GM21367 (cell line): ENCODE measurements around the gene DNAJC11.

Experiments used
- ATAC-seq: cut with Tn5 transposase; IDR thresholded peaks from one replicate; pipeline ENCODE4 v1.9.1; 2021; ENCODE audit not compliant: unreplicated experiment

Gene DNAJC11

DNA sequence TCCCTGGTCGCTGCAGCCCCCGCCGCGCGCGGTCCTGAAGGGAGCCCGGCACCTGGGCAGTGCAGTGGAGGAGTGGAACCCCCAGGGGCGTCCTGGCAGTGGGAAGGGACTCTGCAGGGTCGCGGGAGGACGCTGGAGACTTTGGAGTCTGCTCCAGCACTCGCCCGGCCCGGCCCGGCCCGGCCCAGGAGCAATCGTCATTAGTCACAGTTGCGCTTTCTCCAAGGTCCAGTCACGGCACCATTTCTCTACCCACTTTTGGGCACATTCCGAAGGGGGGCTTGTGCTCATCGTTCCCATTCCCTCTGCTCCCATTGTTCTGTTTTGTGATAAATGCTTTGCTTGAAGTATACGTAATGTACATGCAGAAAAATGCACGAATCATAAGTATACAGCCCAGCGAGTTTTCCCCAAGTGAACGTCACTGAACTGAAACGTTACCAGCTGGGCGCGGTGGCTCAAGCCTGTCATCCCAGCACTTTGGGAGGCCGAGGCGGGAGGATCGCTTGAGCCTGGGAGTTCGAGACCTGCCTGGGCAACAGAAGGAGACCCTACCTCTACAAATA lies 75.9 kb downstream of the DNAJC11 start:
- ATAC-seq: peak; percentile 34

DNA sequence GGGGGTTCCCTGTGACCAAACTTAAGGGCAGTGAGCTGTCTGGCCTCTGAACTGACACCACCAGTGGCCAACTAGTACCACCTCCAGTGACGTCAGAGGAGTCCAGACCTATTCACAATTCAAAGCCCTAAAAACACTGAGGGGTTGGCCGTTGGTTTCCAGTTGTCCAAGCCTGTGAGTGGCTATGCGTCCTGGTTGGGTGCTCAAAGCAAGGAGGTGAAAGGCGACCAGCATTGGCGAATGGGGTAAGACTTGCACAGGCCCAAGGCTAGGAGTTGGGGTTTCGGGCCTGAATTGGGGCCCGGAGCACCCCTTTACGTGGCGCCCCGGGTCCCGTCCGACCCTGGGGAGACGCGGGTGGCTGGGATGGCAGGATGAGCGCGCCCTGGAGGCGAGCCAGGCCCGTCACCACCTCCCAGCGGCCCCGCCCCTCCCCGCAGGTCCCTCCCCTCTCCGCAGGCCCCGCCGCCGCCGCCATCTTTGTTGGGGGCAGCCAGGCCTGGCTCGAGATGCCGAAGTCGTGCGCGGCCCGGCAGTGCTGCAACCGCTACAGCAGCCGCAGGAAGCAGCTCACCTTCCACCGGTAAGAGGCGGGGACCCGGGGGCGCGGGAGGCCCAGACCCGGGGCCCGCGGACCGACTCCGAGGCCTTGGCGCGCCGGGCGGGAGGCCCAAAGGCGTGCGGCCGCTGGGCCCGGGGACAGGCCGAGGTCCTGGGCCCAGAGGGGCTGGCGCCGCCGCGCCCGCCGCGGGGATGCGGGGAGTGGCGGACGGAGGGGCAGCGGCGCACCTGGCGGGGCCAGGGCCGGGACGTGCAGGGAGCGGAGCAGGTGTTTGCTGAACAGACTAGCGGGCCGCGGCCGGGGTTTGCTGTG lies 76.7 kb downstream of the DNAJC11 start, which contains the start of gene THAP3:
Gene THAP3, plus strand, starts transcription at position 159 of the 874 bp plus-strand sequence. Its CDS starts 351 bp downstream, at position 510.
- peak; percentile 75 for ATAC-seq

DNA sequence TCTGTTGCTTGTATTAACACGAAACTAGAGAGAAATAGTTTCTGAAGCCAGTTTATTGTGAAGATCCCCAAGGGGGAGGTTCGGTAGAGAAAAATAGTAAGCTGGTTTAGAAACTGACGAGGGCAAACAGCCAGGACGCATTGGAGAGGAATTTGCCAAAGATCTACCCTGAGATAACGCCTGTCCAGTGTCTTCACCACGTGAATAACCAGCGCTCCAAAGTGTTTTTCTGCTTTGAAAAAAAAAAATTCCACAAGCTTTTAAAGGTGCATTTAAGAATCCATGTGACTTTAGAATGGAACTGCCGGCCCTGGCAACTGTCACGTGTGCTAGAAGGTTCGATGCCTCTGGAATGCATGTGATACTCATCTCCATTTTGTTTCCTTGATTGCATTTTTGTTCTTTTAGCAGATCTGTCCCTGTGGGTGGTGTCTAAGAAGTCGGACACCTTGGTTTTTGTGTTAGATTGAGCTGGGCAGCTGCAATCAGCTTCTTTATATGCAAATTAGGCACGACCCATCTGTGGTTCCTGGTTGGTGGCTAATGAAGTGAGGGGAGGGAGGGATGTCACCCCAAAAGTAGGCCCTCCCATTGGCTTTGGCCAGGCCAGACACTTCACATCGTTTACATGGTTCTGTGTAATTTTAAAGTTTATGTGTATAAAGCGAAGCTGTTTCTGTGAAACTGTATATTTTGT lies 78.2 kb downstream of the DNAJC11 start:
- no peak for ATAC-seq

DNA sequence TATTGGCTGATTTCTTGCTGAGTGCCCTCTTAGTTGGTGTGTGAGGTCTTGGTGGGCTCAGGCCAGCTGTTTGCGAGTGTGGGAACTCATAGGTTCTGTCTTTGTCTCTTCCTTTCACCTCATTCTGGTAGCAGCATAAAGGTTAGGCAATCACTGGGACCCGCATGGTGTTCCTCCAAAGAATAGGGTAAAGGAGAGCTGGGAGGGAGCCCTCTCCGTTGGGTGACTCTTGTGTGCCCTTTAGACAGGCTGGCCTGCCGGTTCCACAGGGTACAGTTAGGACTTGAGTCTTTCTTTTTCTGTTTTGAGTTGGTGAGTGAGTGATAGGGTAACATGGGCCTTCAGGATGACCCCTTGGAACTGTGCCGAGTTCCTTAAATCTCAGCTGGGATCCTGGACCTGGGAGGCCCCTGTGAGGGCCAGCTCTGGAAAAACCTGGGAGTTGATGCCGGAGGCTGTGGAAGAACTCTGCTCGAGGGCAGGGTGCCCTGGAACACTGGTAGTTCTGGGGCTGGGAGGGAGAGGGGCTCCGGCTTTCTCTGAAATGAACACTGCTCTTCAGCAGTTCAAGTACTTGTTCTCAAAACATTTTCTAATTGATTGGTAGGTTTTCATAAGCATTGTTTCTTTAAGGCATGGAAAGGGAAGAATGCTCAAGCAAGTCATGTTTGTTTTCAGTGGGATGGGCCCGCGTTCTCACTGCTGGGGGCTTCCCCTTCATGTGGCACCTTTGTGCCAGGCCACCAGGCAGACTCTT lies 79.0 kb downstream of the DNAJC11 start:
- ATAC-seq: no peak

GRCh38 chr1:6621429-6622391 lies 79.9 kb downstream of the DNAJC11 start:
- no peak for ATAC-seq

DNA sequence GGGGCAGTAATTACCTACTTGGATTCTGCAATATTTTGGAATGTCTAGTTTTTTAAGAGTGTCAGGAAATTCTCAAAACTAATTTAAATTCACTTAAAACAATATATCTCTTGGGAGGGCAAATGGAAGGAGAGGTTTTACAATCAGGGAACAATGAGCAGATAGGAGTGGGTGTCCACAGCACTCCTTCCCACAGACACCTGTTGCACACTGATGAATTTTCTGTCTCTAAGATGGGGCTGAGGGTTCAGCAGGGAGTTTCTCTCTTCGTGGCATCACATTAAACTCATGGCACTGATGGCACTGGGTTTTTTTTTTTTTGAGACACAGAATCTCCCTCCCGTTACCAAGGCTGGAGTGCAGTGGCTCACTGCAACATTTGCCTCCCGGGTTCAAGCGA lies 82.6 kb downstream of the DNAJC11 start:
- ATAC-seq: no peak

GRCh38 chr1:6614929-6615785 lies 86.5 kb downstream of the DNAJC11 start:
- ATAC-seq: no peak

- no peak for ATAC-seq
Observed at GRCh38 chr1:6614019-6614928, 87.3 kb downstream of the DNAJC11 start.

DNA sequence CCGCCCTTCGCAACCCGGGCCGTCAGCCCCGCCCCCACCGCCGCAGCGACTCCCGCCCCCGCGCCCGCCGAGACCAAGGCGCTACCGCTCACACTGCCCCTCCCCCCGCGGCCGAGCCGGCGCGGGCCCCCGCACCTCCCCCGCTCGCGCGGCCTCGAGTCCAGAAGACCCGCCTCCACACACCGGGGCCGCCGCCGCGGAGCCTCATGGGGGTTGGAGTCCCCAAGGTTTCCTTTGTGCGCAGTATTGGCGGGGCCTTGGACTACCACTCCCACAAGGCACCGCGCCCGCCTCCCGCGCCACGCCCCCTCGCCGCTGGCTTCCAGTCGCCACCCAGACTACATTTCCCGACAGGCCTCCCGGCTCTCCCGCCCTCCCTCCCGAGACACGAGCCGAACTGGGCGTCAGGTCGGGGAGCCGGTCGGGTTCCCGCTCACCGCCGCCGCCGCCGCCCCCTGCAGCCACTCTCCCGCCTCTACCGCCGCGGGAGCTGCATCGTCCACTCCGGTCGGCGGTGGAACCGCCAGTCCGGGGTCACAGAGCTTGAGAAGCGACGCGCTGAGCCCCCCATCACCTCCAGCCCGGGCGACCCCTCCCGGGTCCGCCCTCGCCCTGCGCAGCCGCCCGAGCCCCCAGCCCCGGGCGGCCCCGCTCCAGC lies 88.1 kb downstream of the DNAJC11 start, which contains the start of gene PHF13:
Gene PHF13, plus strand, starts transcription at position 371 of the 658 bp plus-strand sequence. CDS start 336 bp downstream, outside the sequence.
- peak; percentile 92 for ATAC-seq

DNA sequence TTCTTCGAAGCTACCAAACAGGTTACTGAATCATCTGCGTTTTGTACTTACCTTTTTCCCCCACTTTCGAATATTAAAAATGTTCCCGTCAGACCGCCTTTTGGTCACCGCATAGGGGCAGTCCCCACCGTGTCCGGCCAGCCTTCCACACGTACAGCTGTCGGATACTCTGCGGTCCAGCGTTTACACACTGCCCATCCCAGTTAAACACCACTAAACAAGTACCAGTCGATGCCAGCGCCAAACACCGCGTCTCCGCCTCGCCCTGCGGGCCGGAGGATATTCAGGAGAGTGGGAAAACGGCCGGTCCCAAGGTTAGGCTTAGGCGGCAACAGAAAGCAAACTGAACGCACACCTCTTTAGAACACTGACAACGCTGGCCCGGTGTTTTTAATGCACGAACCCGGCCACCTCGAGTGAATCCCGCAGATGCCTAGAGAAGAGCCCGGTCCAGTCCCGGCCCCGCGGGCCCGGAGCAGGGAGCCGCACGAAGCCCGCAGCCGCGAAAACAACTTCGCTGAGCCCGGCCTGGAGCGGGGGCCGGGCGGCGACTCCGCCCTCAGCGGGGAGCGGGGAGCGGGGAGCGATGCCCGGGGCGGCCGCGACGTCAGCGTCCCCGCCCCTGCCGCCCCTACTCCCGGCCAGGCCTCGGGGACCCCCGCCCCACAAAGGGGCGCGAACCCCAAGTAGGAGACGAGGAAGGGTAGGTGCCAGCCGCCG lies 88.8 kb downstream of the DNAJC11 start:
- peak; percentile 23 for ATAC-seq

GRCh38 chr1:6603915-6604558 lies 97.6 kb downstream of the DNAJC11 start:
- ATAC-seq: no peak

GRCh38 chr1:6603238-6603914 lies 98.2 kb downstream of the DNAJC11 start:
- ATAC-seq: peak; percentile 13

GRCh38 chr1:6602669-6603237 lies 98.9 kb downstream of the DNAJC11 start, which contains the start of gene KLHL21:
KLHL21 (minus strand) TSS chr1:6602869; CDS start chr1:6602817, 52 bp downstream.
- peak; percentile 38 for ATAC-seq

GRCh38 chr1:6601923-6602668 lies 99.5 kb downstream of the DNAJC11 start:
- peak; percentile 8 for ATAC-seq
